Calu3 (cell line): ENCODE measurements around the gene S100A16. TPM values are rescaled to one million over a fixed set of nuclear protein-coding genes. Genes with fewer than 3 reads are reported as not detected.
"Not testable (repeated sequence)": the region's sequence is repeated elsewhere in the genome, so short reads cannot be mapped to it uniquely, and the experiment has no call there.

ENCODE experiments used
- BruUV-seq: library from RNA; stranded (reverse); fragments of 400-500 nt; replicated peaks from 2 replicates; lab custom pipeline; 2021; lab: Mats Ljungman, UMichigan
- CTCF ChIA-PET: fragments of 300-600 bp; sonication (Branson Sonifier 250); formaldehyde crosslinking; loops from one replicate; lab custom pipeline; 2022; ENCODE audit warnings: antibody characterized with exemption; lab: Charles Lee
- DNase-seq: peaks from one replicate; pipeline ENCODE4 v3.0.0; 2022
- H3K27ac Mint-ChIP-seq: one replicate; pipeline ENCODE4 v1.8.0; 2022; ENCODE audit warnings: mixed read lengths; ENCODE audit not compliant: unreplicated experiment
- H3K27me3 Mint-ChIP-seq: one replicate; pipeline ENCODE4 v1.8.0; 2022; ENCODE audit warnings: mixed read lengths; ENCODE audit not compliant: unreplicated experiment
- H3K36me3 Mint-ChIP-seq: one replicate; pipeline ENCODE4 v1.8.0; 2022; ENCODE audit warnings: mild to moderate bottlenecking, moderate library complexity, mixed read lengths; ENCODE audit not compliant: insufficient read depth, unreplicated experiment
- H3K4me1 Mint-ChIP-seq: one replicate; pipeline ENCODE4 v1.8.0; 2022; ENCODE audit warnings: mild to moderate bottlenecking, low read depth, mixed read lengths; ENCODE audit not compliant: unreplicated experiment
- H3K4me3 Mint-ChIP-seq: one replicate; pipeline ENCODE4 v1.8.0; 2022; ENCODE audit warnings: mild to moderate bottlenecking, low read depth, moderate library complexity, mixed read lengths; ENCODE audit not compliant: unreplicated experiment
- H3K9me3 Mint-ChIP-seq: one replicate; pipeline ENCODE4 v1.8.0; 2022; ENCODE audit warnings: low read depth, mixed read lengths; ENCODE audit not compliant: unreplicated experiment
- CTCF ChIP-seq: fragments of 200-600 bp; IDR thresholded peaks from one replicate; pipeline ENCODE4 v1.8.0; 2022; ENCODE audit warnings: antibody characterized with exemption; ENCODE audit not compliant: unreplicated experiment
- intact Hi-C: fragments of 100-400 bp; cut with micrococcal nuclease; formaldehyde crosslinking; loops from one replicate; pipeline ENCODE4 v1.10.0; 2022; ENCODE audit not compliant: unreplicated experiment
- total RNA-seq: library from RNA; stranded (reverse); gene quantifications from 2 replicates; pipeline ENCODE4 v1.2.3, GENCODE V29; 2022

Gene S100A16
- total RNA-seq, 1 experiment from 2014 or later: 247 TPM

- no peak overlapping the region for H3K4me3 Mint-ChIP-seq
- H3K36me3 Mint-ChIP-seq: peaks cover 6% of the 10 kb centered on the region
- no peak for TF ChIP-seq CTCF
- intact Hi-C loops: no loop called here
- H3K4me1 Mint-ChIP-seq: no peaks in the 10 kb centered on the region
- CTCF ChIA-PET: interaction anchor here (0.6 kb wide), 1 partner anchor 15 kb away, joined by 3 read pairs; no protein-coding TSS in a partner anchor
- no peak overlapping the region for H3K27ac Mint-ChIP-seq
- BruUV-seq: no TSS peak
- DNase-seq: no peak
- H3K9me3 Mint-ChIP-seq: no peaks in the 10 kb centered on the region
- no peaks in the 10 kb centered on the region for H3K27me3 Mint-ChIP-seq
Measured at GRCh38 chr1:153592748-153593147, 20.2 kb downstream of the S100A16 start.

- H3K27me3 Mint-ChIP-seq: no peaks in the 10 kb centered on the region
- TF ChIP-seq CTCF: no peak
- H3K27ac Mint-ChIP-seq: no peak overlapping the region
Measured at GRCh38 chr1:153588482-153588881, 24.5 kb downstream of the S100A16 start.

GRCh38 chr1:153588033-153588432 lies 24.9 kb downstream of the S100A16 start:
- H3K4me1 Mint-ChIP-seq, H3K27me3 Mint-ChIP-seq, H3K27ac Mint-ChIP-seq, H3K9me3 Mint-ChIP-seq, DNase-seq, H3K4me3 Mint-ChIP-seq, intact Hi-C loops, BruUV-seq, H3K36me3 Mint-ChIP-seq: not testable (repeated sequence)
- CTCF ChIA-PET: interaction anchor here (0.8 to 1.4 kb wide), 2 partner anchors 21 to 39 kb away, joined by 4 to 7 read pairs; partner anchors contain the start of gene S100A13

More at GRCh38 chr1:153588482-153588881, 24.5 kb downstream of the S100A16 start:
- Mint-ChIP-seq H3K36me3 (no peaks in the 10 kb centered on the region), H3K4me1 (no peaks in the 10 kb centered on the region), H3K4me3 (no peak overlapping the region), H3K9me3 (no peaks in the 10 kb centered on the region)
- DNase-seq: no peak
- BruUV-seq: no TSS peak
- CTCF ChIA-PET: interaction anchor here (0.8 to 1.4 kb wide), 2 partner anchors 22 to 39 kb away, joined by 4 to 7 read pairs; partner anchors contain the start of gene S100A13
- intact Hi-C loops: no loop called here

- no TSS peak for BruUV-seq
- H3K4me3 Mint-ChIP-seq: no peak overlapping the region
- intact Hi-C loops: no loop called here
- CTCF ChIA-PET: no interaction called here
- no peak overlapping the region for H3K27ac Mint-ChIP-seq
- DNase-seq: no peak
- H3K36me3 Mint-ChIP-seq: no peaks in the 10 kb centered on the region
- H3K9me3 Mint-ChIP-seq: no peaks in the 10 kb centered on the region
- H3K27me3 Mint-ChIP-seq: no peaks in the 10 kb centered on the region
- TF ChIP-seq CTCF: no peak
- no peaks in the 10 kb centered on the region for H3K4me1 Mint-ChIP-seq
Measured at GRCh38 chr1:153587314-153587713, 25.6 kb downstream of the S100A16 start.

GRCh38 chr1:153586347-153586746 lies 26.6 kb downstream of the S100A16 start:
- no TSS peak for BruUV-seq
- Mint-ChIP-seq H3K4me3 (no peak overlapping the region), H3K27me3 (no peaks in the 10 kb centered on the region), H3K9me3 (no peaks in the 10 kb centered on the region), H3K27ac (no peak overlapping the region), H3K4me1 (no peaks in the 10 kb centered on the region), H3K36me3 (no peaks in the 10 kb centered on the region)
- CTCF ChIA-PET: interaction anchor here (0.6 to 1.8 kb wide), 3 partner anchors 41 to 528 kb away, joined by 4 to 8 read pairs (median 6); partner anchors contain the start of gene S100A13
- TF ChIP-seq CTCF: no peak
- intact Hi-C loops: no loop called here
- no peak for DNase-seq
